ENCODE results near the gene ANKRD6.

The ANKRD6 gene

GRCh38 chr6:89567630-89568390, 134.9 kb downstream of the ANKRD6 start:
- DNase-seq = no peak

- DNase-seq = no peak
Measured at GRCh38 chr6:89574910-89575561, 142.1 kb downstream of the ANKRD6 start.

DNA sequence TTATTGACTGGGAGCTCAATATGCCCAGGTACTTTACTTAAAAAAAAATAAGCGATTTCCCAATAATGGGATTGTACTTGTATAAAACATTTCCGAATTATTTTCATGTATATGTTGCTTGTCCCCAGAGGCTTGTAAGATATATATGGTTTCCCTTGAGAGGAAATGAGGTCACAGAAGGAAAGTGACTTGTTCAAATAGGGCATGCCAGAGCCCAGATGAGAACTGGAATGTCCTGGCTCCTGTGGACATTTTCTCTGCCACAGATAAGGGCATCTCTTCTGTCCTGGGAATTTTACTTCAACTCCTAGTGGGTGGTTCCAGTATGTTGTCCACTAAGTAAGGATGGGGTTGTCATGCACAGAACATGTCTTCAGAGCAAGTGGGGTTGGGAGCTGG, 142.6 kb downstream of the ANKRD6 start:
- DNase-seq = no peak

DNA sequence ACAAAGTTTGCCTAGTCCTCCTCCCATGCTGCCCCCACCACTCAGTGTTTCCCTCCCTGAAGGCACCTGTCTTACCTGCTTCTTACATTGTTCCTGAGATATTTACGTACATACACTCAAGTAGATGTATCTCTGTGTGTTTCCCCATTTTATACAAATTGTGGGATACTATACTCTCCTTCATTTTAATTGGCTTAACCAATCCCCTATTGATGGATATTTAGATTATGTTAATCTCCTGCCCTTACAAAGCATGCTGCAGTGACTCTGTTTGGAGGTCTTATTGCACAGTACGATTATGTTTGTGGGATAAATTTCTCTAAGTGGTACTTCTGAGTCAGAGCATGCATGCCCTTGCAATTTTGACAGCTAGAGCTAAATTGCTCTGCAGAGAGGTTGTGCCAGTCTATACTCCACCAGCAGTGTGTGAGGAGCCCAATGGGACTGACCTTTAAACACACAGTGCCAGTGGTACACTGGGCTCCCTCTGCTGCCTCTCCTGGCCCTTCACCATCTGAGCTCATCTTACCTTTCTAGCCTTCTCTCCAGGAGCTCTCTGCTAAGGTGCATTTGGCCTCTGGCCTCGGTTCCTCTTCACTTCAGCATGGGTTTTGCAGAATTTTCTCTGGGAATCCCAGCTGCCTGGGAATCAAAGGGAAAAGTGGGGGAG, 148.2 kb downstream of the ANKRD6 start:
- DNase-seq = no peak

DNA sequence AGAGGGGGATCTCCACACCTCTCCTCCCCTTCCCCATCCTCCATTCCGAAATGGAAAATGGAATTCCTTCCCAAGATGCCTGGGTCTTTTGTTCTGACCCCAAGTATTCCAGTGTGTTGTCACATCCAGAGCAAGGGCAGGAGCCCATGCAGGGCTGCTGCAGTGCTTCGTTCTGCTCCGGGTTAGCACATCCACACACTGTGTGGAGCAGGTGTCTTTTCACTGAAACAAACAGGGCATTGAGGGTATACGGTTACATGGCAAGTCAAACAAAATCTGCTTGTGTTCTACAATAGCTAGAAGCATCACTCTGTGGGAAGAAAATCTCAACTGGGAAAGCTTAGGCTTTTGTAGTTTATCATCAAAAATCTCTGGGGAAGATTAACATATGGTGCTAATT, 148.7 kb downstream of the ANKRD6 start:
- DNase-seq = no peak

GRCh38 chr6:89582669-89583325, 149.8 kb downstream of the ANKRD6 start:
- DNase-seq = no peak

DNA sequence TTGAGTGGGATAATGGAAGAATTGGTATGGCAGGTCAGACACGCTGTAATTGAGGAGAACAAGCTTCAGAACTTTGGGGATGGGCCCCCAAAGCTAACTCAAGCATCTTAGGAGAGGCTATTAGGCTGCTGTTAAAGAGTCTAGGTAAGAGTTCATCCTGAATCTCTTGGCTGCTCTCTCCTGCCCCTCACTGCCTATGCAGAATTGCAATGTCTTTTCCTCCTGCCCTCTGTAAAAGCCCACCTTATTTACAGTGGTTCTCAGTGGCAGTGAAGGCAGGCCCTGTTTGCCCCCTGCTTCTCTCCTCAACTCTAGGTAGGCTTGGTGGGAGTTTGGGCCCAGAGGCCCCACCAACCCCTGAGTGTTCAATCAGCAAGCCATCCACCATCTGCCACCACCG, 150.6 kb downstream of the ANKRD6 start:
- DNase-seq = no peak

- DNase-seq = no peak
Measured at GRCh38 chr6:89584539-89584938, 151.6 kb downstream of the ANKRD6 start.

DNA sequence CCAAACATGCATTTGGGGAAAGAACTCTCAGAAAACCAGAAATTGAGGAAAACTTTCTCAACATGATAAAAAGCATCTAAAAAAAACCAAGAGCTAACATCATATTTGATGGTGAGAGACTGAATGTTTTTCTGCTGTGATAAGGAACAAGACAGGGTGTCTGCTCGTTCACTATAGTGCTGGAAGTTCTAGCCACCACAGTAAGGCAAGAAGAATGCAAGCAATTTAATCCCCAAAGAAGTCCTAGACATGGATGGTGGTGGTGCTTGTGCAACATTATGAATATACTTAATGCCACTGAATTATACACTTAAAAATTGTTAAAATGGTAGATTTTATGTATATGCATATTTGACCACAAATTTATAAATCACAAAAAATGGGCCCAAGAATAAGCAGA, 152.2 kb downstream of the ANKRD6 start:
- no peak for DNase-seq

DNA sequence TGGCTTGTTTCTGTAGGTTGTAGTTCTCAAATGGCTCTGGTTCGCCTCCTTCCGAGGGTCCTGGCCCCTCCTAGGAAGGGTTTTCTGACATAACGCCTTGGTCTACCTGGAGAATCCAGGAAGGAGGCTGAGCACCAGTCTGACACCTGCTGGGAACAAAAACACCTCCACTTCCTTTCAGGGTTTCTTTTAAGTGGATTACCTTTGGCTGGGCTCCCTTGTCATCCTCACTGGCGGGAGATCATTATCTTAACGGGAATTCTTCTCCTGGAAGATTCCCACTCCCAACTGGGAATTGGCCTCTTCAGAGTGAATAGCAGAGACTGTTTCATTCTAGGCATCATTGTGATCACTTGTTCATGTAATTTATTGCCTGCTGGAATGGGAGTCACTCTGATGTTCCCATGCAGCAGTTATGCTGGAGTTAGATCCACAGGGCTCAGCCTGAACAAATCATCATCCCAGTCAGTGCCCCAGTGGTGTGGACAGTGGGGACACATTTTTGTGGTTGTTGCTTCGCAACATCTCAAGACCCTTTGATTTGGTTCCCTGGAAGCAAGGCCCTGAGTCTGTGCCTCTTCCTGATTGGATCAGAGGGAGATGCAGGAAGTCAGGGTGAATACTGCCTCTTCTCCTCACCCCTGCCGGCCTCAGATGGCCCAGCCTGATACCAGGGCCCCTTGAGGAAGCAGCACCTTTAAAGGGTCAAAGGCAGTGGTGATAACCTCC, 156.5 kb downstream of the ANKRD6 start:
- no peak for DNase-seq

DNA sequence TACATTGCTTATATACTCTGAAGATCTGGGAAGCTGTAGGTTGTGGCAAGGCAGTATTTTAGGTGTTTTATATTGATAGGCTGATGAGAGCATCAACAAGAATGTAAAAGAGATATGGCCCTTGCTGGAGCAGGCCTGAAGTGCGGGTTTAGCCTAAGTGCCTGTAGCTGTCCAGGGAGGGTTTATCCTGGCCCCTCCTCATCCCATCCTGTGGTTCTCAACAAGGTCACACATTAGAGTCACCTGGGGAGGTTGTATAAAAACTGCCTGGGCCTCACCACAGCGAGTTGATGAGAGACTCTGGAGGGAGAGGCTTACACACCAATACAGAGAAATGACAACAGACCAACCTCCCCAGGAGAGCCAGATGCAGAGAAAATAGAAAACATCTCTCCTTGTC, 157.2 kb downstream of the ANKRD6 start:
- DNase-seq = no peak

GRCh38 chr6:89591745-89592144, 158.8 kb downstream of the ANKRD6 start:
- DNase-seq = no peak

GRCh38 chr6:89596056-89596455, 163.1 kb downstream of the ANKRD6 start:
- no peak for DNase-seq

- no peak for DNase-seq
Measured at GRCh38 chr6:89596484-89596883, 163.5 kb downstream of the ANKRD6 start.

- no peak for DNase-seq
Measured at GRCh38 chr6:89597372-89597771, 164.4 kb downstream of the ANKRD6 start.

- DNase-seq = no peak
Measured at GRCh38 chr6:89597988-89598387, 165.0 kb downstream of the ANKRD6 start.

GRCh38 chr6:89599727-89600126, 166.8 kb downstream of the ANKRD6 start:
- DNase-seq = no peak

- DNase-seq = no peak
Measured at GRCh38 chr6:89602166-89602565, 169.2 kb downstream of the ANKRD6 start.

- no peak for DNase-seq
Measured at GRCh38 chr6:89604653-89605052, 171.7 kb downstream of the ANKRD6 start.

- DNase-seq = no peak
Measured at GRCh38 chr6:89605861-89606260, 172.9 kb downstream of the ANKRD6 start.

DNA sequence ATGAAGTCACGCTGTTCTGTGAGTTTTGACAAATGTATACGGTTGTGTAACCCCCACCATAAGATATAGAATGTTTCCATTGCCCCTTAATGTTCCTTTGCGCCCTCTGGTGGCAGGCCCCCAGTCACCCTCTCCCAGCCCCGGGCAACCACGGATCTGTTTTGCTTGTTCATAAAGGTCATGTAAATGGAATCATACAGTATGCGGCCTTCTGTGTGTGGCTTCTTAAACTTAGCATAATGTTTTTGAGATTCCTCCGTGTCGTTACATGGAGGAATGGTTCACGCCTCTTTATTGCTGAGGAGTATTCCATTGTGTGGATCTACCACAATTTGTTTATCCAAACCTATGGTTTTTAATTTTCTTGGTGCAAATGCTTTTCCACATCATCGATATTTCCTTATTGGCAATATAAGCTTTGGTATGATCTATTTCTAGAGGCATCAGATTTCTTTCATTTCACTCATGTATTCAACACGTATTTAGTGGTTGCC, 177.2 kb downstream of the ANKRD6 start:
- DNase-seq = peak; percentile 56 to 68 (median 62)

GRCh38 chr6:89611666-89612065, 178.7 kb downstream of the ANKRD6 start:
- DNase-seq = no peak

GRCh38 chr6:89612121-89612520, 179.2 kb downstream of the ANKRD6 start:
- DNase-seq = no peak

Measured in activated CD4-positive, CD25-positive, alpha-beta regulatory T cell (primary cell).